ENCODE results near the gene GATB.

Gene GATB

GRCh38 chr4:151774324-151774723 is 13.5 kb upstream of the GATB start:
- DNase-seq (ENCODE audit: low read depth), result no peak
- no peak for TF ChIP-seq CTCF (IDR thresholded peaks at IDR 0.05; ENCODE audit: low read length, missing control alignments)
- H3K4me3 ChIP-seq (replicated peaks; ENCODE audit: low read depth, low read length), result no peak overlapping the region

DNA sequence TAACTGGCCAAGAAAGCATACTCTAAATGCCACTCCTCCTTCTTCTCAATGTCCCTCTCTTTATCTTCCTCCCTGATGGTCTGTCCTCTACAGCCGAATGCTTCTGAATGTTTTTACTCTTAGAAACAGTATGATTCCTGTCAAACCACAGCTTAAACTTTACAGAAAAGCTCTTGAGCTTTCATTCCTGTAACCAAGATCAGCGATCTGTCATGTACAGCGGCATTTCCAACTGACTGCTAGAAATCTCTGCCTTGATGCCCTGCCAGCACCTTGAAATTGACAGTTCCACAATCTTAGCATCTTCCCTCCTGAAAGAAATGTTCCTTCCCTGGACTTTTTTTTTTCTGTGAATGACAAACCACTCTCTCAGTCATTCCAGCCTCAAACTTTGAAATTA is 11.5 kb upstream of the GATB start:
- no peak for TF ChIP-seq CTCF (IDR thresholded peaks at IDR 0.05; ENCODE audit: low read length, missing control alignments)
- DNase-seq (ENCODE audit: low read depth), result no peak
- no peak overlapping the region for H3K4me3 ChIP-seq (replicated peaks; ENCODE audit: low read depth, low read length)

DNA sequence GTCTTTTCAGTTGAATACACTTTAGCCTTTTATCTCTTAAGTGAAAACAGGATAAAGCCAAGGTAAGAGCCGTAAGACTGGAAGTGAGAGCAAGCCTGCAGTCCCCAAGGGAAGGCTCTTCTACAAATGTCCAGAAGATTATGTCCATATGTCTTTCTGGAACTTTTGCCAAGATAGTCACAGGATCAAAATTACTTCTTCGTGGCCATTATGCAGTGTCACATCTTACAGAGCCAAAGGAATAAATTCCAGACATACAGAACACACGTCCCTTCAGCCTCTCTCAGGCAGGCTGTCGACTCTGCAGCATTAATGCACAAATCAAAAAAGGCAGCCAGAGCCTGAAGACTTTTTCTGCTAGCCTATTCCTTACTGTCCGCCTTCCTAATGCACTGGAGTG is 10.9 kb upstream of the GATB start:
- H3K4me3 ChIP-seq (replicated peaks; ENCODE audit: low read depth, low read length), result no peak overlapping the region
- TF ChIP-seq CTCF (IDR thresholded peaks at IDR 0.05; ENCODE audit: low read length, missing control alignments), result no peak
- no peak for DNase-seq (ENCODE audit: low read depth)

DNA sequence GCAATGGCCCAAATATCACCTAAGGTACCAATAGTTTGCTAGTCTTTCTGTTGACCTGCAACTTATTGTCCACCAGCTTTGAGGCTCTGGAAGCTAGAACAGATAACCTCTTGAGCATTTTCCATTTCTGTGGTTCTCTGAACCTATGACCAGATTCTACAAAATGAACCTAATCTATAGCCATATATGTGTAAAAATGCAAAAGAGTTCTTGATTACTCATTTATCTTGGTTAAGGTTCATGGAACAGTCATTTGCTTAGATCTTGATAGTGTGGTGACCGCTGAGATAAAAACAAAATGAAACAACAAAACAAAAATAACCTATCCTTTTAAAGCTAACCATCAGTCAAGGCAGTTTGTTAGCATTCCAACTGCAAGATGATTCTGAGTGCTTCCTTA is 9.3 kb upstream of the GATB start:
- TF ChIP-seq CTCF (IDR thresholded peaks at IDR 0.05; ENCODE audit: low read length, missing control alignments), result no peak
- no peak overlapping the region for H3K4me3 ChIP-seq (replicated peaks; ENCODE audit: low read depth, low read length)
- no peak for DNase-seq (ENCODE audit: low read depth)

DNA sequence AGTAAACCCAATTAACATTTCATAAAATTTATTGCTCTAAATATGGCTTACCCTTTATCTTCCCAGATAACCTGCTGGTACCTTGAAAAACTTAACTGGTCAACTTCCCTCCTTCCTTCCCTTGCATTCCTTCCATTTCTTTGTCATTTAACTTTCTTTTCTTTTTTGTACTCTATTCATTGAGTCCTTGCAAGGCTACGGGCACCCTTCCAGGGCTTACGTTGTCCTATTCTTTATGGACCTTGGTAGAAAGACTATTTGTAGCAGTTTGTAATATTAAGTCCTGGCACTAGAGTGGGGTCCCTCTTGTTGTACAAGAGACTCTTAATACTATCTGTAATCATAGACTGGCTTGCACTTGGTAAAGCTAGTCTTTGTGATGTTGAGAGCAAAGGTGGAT is 8.0 kb upstream of the GATB start:
- no peak for TF ChIP-seq CTCF (IDR thresholded peaks at IDR 0.05; ENCODE audit: low read length, missing control alignments)
- no peak for DNase-seq (ENCODE audit: low read depth)
- H3K4me3 ChIP-seq (replicated peaks; ENCODE audit: low read depth, low read length), result no peak overlapping the region

GRCh38 chr4:151766691-151767090 is 5.9 kb upstream of the GATB start:
- DNase-seq (ENCODE audit: low read depth), result no peak
- no peak for TF ChIP-seq CTCF (IDR thresholded peaks at IDR 0.05; ENCODE audit: low read length, missing control alignments)
- H3K4me3 ChIP-seq (replicated peaks; ENCODE audit: low read depth, low read length), result no peak overlapping the region

- no peak for TF ChIP-seq CTCF (IDR thresholded peaks at IDR 0.05; ENCODE audit: low read length, missing control alignments)
- no peak for DNase-seq (ENCODE audit: low read depth)
- H3K4me3 ChIP-seq (replicated peaks; ENCODE audit: low read depth, low read length), result peak overlapping the region; percentile 94
These were observed 805 bp downstream of the GATB start for GRCh38 chr4:151760002-151760401.
